Tibial nerve (tissue), 3 donors: ENCODE measurements around the gene RABL3.

ENCODE experiments used
- POLR2A ChIP-seq, 2 donors: fragments of 450-650 bp; IDR thresholded peaks; one replicate each; pipeline ENCODE4 v1.6.1; 2017; ENCODE audit warnings: antibody characterized with exemption in 2 of 2, mild to moderate bottlenecking in 2 of 2, moderate library complexity in 2 of 2
- TF ChIP-seq, protein P1 (sequence below), 5 experiments: fragments of 200-600 bp in 3 of 5; fragments of 450-650 bp in 2 of 5; sonication (generic) in 3 of 5; IDR thresholded peaks; one replicate each; pipeline ENCODE4 v1.5.1; 2016 to 2019; ENCODE audit warnings: antibody characterized with exemption in 5 of 5, mild to moderate bottlenecking in 3 of 5, moderate library complexity in 2 of 5

DNA sequence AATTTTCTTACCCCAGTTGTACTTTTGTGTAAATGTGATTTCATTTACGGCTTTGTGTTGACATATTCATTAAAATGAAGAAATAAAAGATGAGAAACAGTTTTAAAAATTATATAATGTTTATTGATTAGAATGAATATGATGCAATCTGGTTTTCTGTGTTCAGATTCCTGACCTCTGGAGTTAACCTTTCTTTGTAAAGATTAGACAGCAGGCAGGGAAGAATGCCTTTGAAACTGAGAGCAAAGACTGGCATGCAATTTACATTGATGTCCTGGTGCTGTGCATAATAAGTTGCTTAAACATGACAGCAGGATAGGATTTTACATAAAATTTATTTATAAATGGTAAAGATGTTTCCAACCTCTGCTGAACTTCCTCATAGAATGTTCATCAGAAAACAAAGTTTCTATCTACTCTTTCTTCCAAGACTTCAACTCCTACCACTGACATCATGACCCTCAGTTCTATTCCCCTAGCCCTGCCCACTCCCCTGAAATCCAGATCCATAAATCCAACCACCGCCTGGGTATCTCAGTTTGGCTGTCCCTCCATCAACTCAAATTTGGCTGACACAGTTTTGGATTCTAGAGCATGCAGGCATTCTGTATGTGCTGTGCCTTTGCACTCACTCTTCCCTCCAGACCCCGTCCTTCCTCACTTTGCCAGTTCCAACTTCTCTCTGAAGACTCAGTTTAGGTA, 62.0 kb downstream of the RABL3 start:
- no peak for TF ChIP-seq POLR2A (IDR thresholded peaks at IDR 0.05)
- TF ChIP-seq, protein P1, sequence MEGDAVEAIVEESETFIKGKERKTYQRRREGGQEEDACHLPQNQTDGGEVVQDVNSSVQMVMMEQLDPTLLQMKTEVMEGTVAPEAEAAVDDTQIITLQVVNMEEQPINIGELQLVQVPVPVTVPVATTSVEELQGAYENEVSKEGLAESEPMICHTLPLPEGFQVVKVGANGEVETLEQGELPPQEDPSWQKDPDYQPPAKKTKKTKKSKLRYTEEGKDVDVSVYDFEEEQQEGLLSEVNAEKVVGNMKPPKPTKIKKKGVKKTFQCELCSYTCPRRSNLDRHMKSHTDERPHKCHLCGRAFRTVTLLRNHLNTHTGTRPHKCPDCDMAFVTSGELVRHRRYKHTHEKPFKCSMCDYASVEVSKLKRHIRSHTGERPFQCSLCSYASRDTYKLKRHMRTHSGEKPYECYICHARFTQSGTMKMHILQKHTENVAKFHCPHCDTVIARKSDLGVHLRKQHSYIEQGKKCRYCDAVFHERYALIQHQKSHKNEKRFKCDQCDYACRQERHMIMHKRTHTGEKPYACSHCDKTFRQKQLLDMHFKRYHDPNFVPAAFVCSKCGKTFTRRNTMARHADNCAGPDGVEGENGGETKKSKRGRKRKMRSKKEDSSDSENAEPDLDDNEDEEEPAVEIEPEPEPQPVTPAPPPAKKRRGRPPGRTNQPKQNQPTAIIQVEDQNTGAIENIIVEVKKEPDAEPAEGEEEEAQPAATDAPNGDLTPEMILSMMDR (IDR thresholded peaks at IDR 0.05) = no peak
